Chondrocyte (in vitro differentiated cells): ENCODE results near the gene ATP4A. TPM values are rescaled to one million over a fixed set of nuclear protein-coding genes. Genes with fewer than 3 reads are reported as not detected.
"Not testable (repeated sequence)": the region's sequence is repeated elsewhere in the genome, so short reads cannot be mapped to it uniquely, and the experiment has no call there.

Experiments
- DNase-seq: peaks from one replicate; pipeline ENCODE4 v3.0.0; 2021; ENCODE audit warnings: mixed read lengths, low spot score
- H3K27ac Mint-ChIP-seq: one replicate; pipeline ENCODE4 v1.8.0; 2021; ENCODE audit warnings: mild to moderate bottlenecking, moderate library complexity, mixed read lengths; ENCODE audit not compliant: unreplicated experiment
- H3K27me3 Mint-ChIP-seq: 2 replicates; pipeline ENCODE4 v1.8.0; 2021; ENCODE audit warnings: low read depth, mixed read lengths
- H3K36me3 Mint-ChIP-seq: 2 replicates; pipeline ENCODE4 v1.8.0; 2021; ENCODE audit warnings: low read depth, mixed read lengths
- H3K4me1 Mint-ChIP-seq: 2 replicates; pipeline ENCODE4 v1.8.0; 2021; ENCODE audit warnings: low read depth, mild to moderate bottlenecking, mixed read lengths
- H3K4me3 Mint-ChIP-seq: one replicate; pipeline ENCODE4 v1.8.0; 2021; ENCODE audit warnings: mild to moderate bottlenecking, moderate library complexity, mixed read lengths; ENCODE audit not compliant: unreplicated experiment
- H3K9me3 Mint-ChIP-seq: 2 replicates; pipeline ENCODE4 v1.8.0; 2021; ENCODE audit warnings: low read depth, mixed read lengths
- total RNA-seq: library from RNA; stranded (reverse); gene quantifications from 3 replicates; pipeline ENCODE4 v1.2.1, GENCODE V29; 2021
- TF ChIP-seq, protein P1 (sequence below): fragments of 200-600 bp; sonication (generic); IDR thresholded peaks from 2 replicates; pipeline ENCODE4 v1.5.0; 2021; ENCODE audit warnings: antibody characterized with exemption, mild to moderate bottlenecking, moderate library complexity

ATP4A gene
- total RNA-seq, 1 donor from 2014 or later = not detected

DNA sequence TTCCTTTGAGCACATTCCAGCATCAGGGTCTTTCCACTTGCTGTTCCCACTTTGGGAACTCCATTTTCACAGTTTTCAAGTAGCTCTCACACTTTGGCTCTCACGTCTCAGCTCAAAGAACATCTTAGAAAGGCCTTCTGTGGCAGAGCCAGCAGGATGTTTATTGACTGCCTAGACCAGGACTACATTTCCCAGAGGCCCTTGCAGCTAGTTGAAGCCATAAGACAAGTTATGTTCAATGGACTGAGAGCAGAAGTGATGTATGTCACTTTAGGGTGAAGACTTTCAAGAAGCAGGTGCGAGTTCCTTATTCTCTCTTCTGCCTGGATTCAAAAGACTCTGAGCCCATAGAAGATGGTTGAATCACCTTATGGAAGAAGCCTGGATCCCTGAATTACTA lies 44.8 kb upstream of the ATP4A start:
- Mint-ChIP-seq H3K36me3 (peaks cover 3% of the 10 kb centered on the region), H3K4me3 (no peak overlapping the region), H3K27ac (no peak overlapping the region), H3K4me1 (peaks cover 7% of the 10 kb centered on the region), H3K27me3 (peaks cover 3% of the 10 kb centered on the region), H3K9me3 (peaks cover 17% of the 10 kb centered on the region)
- no peak for DNase-seq
- TF ChIP-seq, protein P1, sequence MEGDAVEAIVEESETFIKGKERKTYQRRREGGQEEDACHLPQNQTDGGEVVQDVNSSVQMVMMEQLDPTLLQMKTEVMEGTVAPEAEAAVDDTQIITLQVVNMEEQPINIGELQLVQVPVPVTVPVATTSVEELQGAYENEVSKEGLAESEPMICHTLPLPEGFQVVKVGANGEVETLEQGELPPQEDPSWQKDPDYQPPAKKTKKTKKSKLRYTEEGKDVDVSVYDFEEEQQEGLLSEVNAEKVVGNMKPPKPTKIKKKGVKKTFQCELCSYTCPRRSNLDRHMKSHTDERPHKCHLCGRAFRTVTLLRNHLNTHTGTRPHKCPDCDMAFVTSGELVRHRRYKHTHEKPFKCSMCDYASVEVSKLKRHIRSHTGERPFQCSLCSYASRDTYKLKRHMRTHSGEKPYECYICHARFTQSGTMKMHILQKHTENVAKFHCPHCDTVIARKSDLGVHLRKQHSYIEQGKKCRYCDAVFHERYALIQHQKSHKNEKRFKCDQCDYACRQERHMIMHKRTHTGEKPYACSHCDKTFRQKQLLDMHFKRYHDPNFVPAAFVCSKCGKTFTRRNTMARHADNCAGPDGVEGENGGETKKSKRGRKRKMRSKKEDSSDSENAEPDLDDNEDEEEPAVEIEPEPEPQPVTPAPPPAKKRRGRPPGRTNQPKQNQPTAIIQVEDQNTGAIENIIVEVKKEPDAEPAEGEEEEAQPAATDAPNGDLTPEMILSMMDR = no peak

DNA sequence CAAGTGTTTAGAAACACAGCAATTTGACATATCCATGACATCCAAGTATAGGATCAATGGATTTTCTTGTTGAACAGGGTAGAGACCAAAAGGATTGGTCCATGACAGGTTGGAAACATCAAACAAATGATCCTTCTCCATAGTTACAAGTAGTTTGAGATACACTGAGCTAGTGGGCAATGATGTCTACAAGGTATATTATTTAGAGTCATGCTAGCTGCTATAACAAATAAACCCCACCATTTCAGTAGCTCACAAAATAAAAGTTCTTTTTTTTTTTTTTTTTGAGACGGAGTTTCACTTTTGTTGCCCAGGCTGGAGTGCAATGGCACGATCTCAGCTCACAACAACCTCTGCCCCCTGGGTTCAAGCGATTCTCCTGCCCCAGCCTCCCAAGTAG lies 44.2 kb upstream of the ATP4A start:
- TF ChIP-seq, protein P1 = no peak
- no peak overlapping the region for H3K27ac Mint-ChIP-seq
- H3K4me1 Mint-ChIP-seq = peaks cover 4% of the 10 kb centered on the region
- DNase-seq = no peak
- no peak overlapping the region for H3K4me3 Mint-ChIP-seq
- peaks cover 3% of the 10 kb centered on the region for H3K27me3 Mint-ChIP-seq
- H3K9me3 Mint-ChIP-seq = peaks cover 17% of the 10 kb centered on the region
- peaks cover 3% of the 10 kb centered on the region for H3K36me3 Mint-ChIP-seq

DNA sequence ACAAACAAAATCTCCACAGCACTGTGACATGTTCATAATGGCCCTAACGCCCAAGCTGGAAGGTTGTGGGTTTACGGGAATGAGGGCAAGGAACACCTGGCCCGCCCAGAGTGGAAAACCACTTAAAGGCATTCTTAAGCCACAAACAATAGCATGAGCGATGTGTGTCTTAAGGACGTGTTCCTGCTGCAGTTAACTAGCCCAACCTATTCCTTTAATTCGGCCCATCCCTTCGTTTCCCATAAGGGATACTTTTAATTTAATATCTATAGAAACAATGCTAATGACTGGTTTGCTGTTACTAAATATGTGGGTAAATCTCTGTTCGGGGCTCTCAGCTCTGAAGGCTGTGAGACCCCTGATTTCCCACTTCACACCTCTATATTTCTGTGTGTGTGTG lies 43.7 kb upstream of the ATP4A start:
- not testable (repeated sequence) for H3K4me1 Mint-ChIP-seq, H3K36me3 Mint-ChIP-seq, DNase-seq, H3K27ac Mint-ChIP-seq, H3K27me3 Mint-ChIP-seq, H3K4me3 Mint-ChIP-seq
- peaks cover 17% of the 10 kb centered on the region for H3K9me3 Mint-ChIP-seq

DNA sequence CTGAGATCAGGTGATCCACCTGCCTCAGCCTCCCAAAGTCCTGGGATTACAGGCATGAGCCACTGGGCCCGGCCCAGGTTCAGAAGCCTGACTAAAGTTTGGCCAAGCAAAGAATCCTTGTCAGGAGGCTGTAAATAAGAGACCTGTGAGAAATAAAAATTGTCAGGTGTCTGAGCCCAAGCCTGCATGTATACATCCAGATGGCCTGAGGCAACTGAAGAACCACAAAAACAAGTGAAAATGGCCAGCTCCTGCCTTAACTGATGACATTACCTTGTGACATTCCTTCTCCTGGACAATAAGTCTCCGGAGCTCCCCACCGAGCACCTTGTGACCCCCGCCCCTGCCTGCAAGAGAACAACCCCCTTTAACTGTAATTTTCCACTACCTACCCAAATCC lies 41.0 kb upstream of the ATP4A start:
- H3K36me3 Mint-ChIP-seq, H3K27ac Mint-ChIP-seq, H3K4me3 Mint-ChIP-seq, DNase-seq, H3K4me1 Mint-ChIP-seq: not testable (repeated sequence)
- H3K9me3 Mint-ChIP-seq = peaks cover 17% of the 10 kb centered on the region
- peaks cover 13% of the 10 kb centered on the region for H3K27me3 Mint-ChIP-seq

DNA sequence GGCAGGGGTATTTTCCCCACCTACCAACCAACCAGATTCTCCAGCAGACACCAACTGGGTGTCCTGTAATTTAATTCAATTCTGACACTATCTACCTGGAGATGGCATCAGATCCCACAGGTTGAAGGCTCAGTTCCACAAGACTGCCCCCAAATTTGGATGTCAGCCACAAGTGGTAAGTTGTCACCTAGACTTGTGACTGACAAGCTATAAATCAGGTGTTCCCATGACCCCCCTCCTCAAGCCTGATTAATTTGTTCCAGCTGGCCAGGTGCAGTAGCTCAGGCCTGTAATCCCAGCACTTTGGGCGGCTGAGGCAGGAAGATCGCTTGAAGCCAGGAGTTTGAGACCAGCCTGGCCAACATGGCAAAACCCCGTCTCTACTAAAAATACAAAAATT lies 38.5 kb upstream of the ATP4A start:
- Mint-ChIP-seq H3K4me1 (peaks cover 11% of the 10 kb centered on the region), H3K9me3 (peaks cover 3% of the 10 kb centered on the region), H3K36me3 (no peaks in the 10 kb centered on the region), H3K27me3 (peaks cover 10% of the 10 kb centered on the region), H3K27ac (no peak overlapping the region), H3K4me3 (no peak overlapping the region)
- TF ChIP-seq, protein P1 = no peak
- no peak for DNase-seq

DNA sequence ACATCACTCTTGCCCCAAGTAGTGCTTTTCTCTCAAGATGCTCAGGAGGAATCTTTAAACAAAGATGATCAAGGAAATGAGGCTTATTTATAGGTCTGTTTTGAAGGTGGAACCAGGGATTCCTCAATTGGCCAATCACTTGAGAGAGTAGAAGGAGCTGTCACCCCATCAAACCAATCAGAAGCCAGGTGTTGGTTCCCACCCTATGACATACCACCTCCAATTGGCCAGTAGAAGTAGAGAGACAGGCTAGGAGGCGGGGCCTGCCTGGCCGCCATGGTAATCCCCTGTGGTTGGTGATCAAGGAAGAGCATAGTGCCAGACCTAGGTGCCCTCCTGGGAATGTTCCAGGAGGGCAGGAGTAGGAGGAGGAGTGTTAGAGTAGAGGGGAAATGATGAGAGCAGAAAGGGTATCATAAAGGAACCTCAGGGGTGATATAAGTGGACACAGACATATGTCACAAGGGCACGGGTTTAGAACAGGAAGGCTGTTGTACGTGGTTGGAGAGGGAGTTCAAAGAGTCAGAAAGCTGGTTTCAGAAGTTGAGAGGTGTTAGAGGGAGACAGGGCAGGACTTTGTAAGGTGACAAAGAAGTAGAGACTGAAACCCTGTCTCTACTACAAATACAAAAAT lies 33.0 kb upstream of the ATP4A start:
- Mint-ChIP-seq H3K36me3 (no peaks in the 10 kb centered on the region), H3K9me3 (no peaks in the 10 kb centered on the region), H3K4me1 (peaks cover 11% of the 10 kb centered on the region), H3K27me3 (peaks cover 11% of the 10 kb centered on the region), H3K27ac (no peak overlapping the region), H3K4me3 (no peak overlapping the region)
- TF ChIP-seq, protein P1 = no peak
- no peak for DNase-seq
